ENCODE results near the gene RRP1. TPM values are rescaled to one million over a fixed set of nuclear protein-coding genes. Genes with fewer than 3 reads are reported as not detected.

The RRP1 gene
- total RNA-seq, 2 donors from 2014 or later: 5.7 to 10.0 TPM

- Histone ChIP-seq H3K27ac (no peak overlapping the region), H3K4me1 (no peaks in the 10 kb centered on the region), H3K36me3 (peaks cover 71% of the 10 kb centered on the region), H3K4me3 (no peak overlapping the region), H3K27me3 (no peaks in the 10 kb centered on the region), H3K9me3 (no peaks in the 10 kb centered on the region)
- no peak for DNase-seq (ENCODE audit: low spot score)
- TF ChIP-seq CTCF (IDR thresholded peaks at IDR 0.05): no peak
These were observed 33.4 kb upstream of the RRP1 start for GRCh38 chr21:43755820-43756594.

GRCh38 chr21:43757601-43758000 lies 31.8 kb upstream of the RRP1 start:
- TF ChIP-seq CTCF (IDR thresholded peaks at IDR 0.05): no peak
- H3K9me3 ChIP-seq: no peaks in the 10 kb centered on the region
- H3K4me1 ChIP-seq: no peaks in the 10 kb centered on the region
- DNase-seq (ENCODE audit: low spot score): no peak
- peaks cover 58% of the 10 kb centered on the region for H3K36me3 ChIP-seq
- peak overlapping the region; percentile 39 to 67 for H3K27ac ChIP-seq
- no peaks in the 10 kb centered on the region for H3K27me3 ChIP-seq
- no peak overlapping the region for H3K4me3 ChIP-seq

GRCh38 chr21:43758111-43758641 lies 31.2 kb upstream of the RRP1 start:
- Histone ChIP-seq H3K4me1 (no peaks in the 10 kb centered on the region), H3K27ac (peak overlapping the region; percentile 39 to 67), H3K9me3 (no peaks in the 10 kb centered on the region), H3K36me3 (peaks cover 52% of the 10 kb centered on the region), H3K4me3 (no peak overlapping the region), H3K27me3 (no peaks in the 10 kb centered on the region)
- TF ChIP-seq CTCF (IDR thresholded peaks at IDR 0.05): no peak
- peak; percentile 82 for DNase-seq (ENCODE audit: low spot score)

GRCh38 chr21:43758811-43759210 lies 30.6 kb upstream of the RRP1 start:
- no peak overlapping the region for H3K27ac ChIP-seq
- H3K9me3 ChIP-seq: no peaks in the 10 kb centered on the region
- DNase-seq (ENCODE audit: low spot score): no peak
- H3K4me3 ChIP-seq: no peak overlapping the region
- no peaks in the 10 kb centered on the region for H3K27me3 ChIP-seq
- H3K36me3 ChIP-seq: peaks cover 45% of the 10 kb centered on the region
- no peak for TF ChIP-seq CTCF (IDR thresholded peaks at IDR 0.05)
- H3K4me1 ChIP-seq: no peaks in the 10 kb centered on the region

GRCh38 chr21:43759651-43760050 lies 29.7 kb upstream of the RRP1 start:
- no peak overlapping the region for H3K27ac ChIP-seq
- H3K9me3 ChIP-seq: no peaks in the 10 kb centered on the region
- no peaks in the 10 kb centered on the region for H3K27me3 ChIP-seq
- peaks cover 0 to 4% of the 10 kb centered on the region in 2 donors for H3K4me1 ChIP-seq
- H3K4me3 ChIP-seq: no peak overlapping the region
- no peak for DNase-seq (ENCODE audit: low spot score)
- H3K36me3 ChIP-seq: peaks cover 38% of the 10 kb centered on the region
- TF ChIP-seq CTCF (IDR thresholded peaks at IDR 0.05): no peak
